Thyroid gland (tissue), 4 donors: ENCODE measurements around the gene EDIL3. TPM values are rescaled to one million over a fixed set of nuclear protein-coding genes. Genes with fewer than 3 reads are reported as not detected.
"Not testable (repeated sequence)": the region's sequence is repeated elsewhere in the genome, so short reads cannot be mapped to it uniquely, and the experiment has no call there.

Experiments
- DNase-seq, 2 donors: peaks; one replicate each; pipeline ENCODE4 v3.0.0-alpha.2; 2019
- H3K27ac ChIP-seq, 3 donors: fragments of 200-600 bp; sonication (generic); 1 replicate in 2 of 3; 2 replicates in 1 of 3; pipeline ENCODE4 v1.5.1; 2016 to 2019; ENCODE audit warnings: mild to moderate bottlenecking in 1 of 3, moderate library complexity in 1 of 3
- H3K27me3 ChIP-seq: fragments of 200-600 bp; sonication (generic); one replicate; pipeline ENCODE4 v1.5.1; 2019
- H3K36me3 ChIP-seq, 2 donors: fragments of 200-600 bp; sonication (generic); one replicate each; pipeline ENCODE4 v1.5.1; 2016 to 2019
- H3K4me1 ChIP-seq, 2 donors: fragments of 200-600 bp; sonication (generic); one replicate each; pipeline ENCODE4 v1.5.1; 2017 to 2019
- H3K4me3 ChIP-seq, 3 donors: fragments of 200-600 bp; sonication (generic); replicated peaks in 1 of 3; 1 replicate in 2 of 3; 2 replicates in 1 of 3; pipeline ENCODE4 v1.5.1; 2016; ENCODE audit warnings: mild to moderate bottlenecking in 1 of 3
- H3K9me3 ChIP-seq: fragments of 200-600 bp; sonication (generic); one replicate; pipeline ENCODE4 v1.5.1; 2017
- CTCF ChIP-seq, 6 experiments: fragments of 200-600 bp in 3 of 6; fragments of 450-650 bp in 3 of 6; sonication (generic) in 3 of 6; IDR thresholded peaks; one replicate each; pipeline ENCODE4 v1.5.1; 2016 to 2019; ENCODE audit warnings: antibody characterized with exemption in 6 of 6, mild to moderate bottlenecking in 2 of 6, inconsistent platforms in 1 of 6, moderate library complexity in 1 of 6
- POLR2A ChIP-seq, 2 donors: fragments of 450-650 bp; IDR thresholded peaks; one replicate each; pipeline ENCODE4 v1.6.1; 2017; ENCODE audit warnings: antibody characterized with exemption in 2 of 2, mild to moderate bottlenecking in 2 of 2, moderate library complexity in 1 of 2
- WGBS, 2 donors: methylation state at CpG; one replicate each; pipeline ENCODE4 v1.1.5; 2017; 5-methylcytosine and 5-hydroxymethylcytosine counted together
- intact Hi-C: fragments of 100-400 bp; cut with DNase I; formaldehyde crosslinking; loops from one replicate; pipeline ENCODE4 v1.15.1; 2023
- total RNA-seq, 4 donors: library from RNA; depleted of rRNA; stranded (reverse); fragments of >200 nt; gene quantifications; one replicate each; pipeline ENCODE4 v1.2.3, GENCODE V29; 2016

The EDIL3 gene
- total RNA-seq, 4 donors from 2014 or later = 2.0 to 5.5 (median 3.3) TPM

DNA sequence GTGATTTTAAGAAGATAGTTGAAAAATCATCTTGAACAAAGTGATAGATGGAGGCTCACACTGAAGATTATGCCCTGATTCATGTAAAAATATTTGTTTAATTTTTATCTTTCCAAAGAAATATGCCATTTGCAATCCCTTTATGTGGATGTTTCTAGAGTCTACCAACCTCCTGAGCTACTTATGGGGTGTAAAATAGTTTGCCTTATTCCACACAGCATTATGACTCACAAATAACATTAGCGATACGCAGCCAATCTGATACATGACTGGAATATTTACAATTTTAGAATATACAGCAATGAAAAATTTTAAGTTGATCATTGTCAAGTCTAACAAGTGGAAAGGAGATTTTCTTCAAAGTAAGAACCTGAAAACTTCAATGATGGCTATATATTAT lies 327.5 kb downstream of the EDIL3 start:
- Histone ChIP-seq H3K27me3 (no peaks in the 10 kb centered on the region), H3K4me3 (no peak overlapping the region), H3K27ac (no peak overlapping the region), H3K4me1 (no peaks in the 10 kb centered on the region), H3K36me3 (no peaks in the 10 kb centered on the region), H3K9me3 (no peaks in the 10 kb centered on the region)
- 97 to 99% methylated on average over 2 of the region's 2 CpGs for WGBS, 2 donors
- no peak for DNase-seq
- intact Hi-C loops = no loop called here
- TF ChIP-seq POLR2A (IDR thresholded peaks at IDR 0.05) = no peak
- TF ChIP-seq CTCF (IDR thresholded peaks at IDR 0.05) = no peak

GRCh38 chr5:84045964-84046363 lies 338.7 kb downstream of the EDIL3 start:
- Histone ChIP-seq H3K4me3 (no peak overlapping the region), H3K4me1 (no peaks in the 10 kb centered on the region), H3K27me3 (no peaks in the 10 kb centered on the region), H3K27ac (no peak overlapping the region), H3K36me3 (no peaks in the 10 kb centered on the region), H3K9me3 (no peaks in the 10 kb centered on the region)
- no peak for DNase-seq
- 92 to 93% methylated on average over 3 of the region's 3 CpGs for WGBS, 2 donors
- intact Hi-C loops = no loop called here
- TF ChIP-seq CTCF (IDR thresholded peaks at IDR 0.05) = no peak
- no peak for TF ChIP-seq POLR2A (IDR thresholded peaks at IDR 0.05)

DNA sequence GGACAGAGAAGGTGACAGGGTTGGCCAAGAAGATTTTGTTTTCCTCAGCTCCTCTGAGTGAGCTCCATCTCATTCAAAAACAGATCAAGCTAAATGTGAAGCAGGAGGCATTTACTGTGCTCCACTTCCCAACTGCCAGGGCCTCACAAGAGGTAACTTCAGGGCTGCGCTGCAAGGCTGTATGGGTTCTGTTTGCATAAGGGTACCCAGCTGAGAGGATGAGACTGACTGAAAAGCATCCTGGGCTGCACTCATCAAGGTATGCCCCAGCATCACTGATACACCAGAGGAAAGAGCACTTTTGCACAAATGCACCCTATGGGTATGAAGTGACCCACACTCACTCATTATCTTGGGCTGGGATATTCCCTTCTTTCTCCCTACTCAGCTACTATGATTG lies 347.8 kb downstream of the EDIL3 start:
- 77 to 80% methylated on average over 1 of the region's 1 CpG for WGBS, 2 donors
- H3K9me3 ChIP-seq = no peaks in the 10 kb centered on the region
- no peaks in the 10 kb centered on the region for H3K27me3 ChIP-seq
- intact Hi-C loops = no loop called here
- H3K36me3 ChIP-seq = no peaks in the 10 kb centered on the region
- no peaks in the 10 kb centered on the region for H3K4me1 ChIP-seq
- H3K27ac ChIP-seq = no peak overlapping the region
- TF ChIP-seq POLR2A (IDR thresholded peaks at IDR 0.05) = no peak
- TF ChIP-seq CTCF (IDR thresholded peaks at IDR 0.05) = no peak
- H3K4me3 ChIP-seq = no peak overlapping the region
- no peak for DNase-seq

- no peak for DNase-seq
- Histone ChIP-seq H3K4me1 (no peaks in the 10 kb centered on the region), H3K27ac (no peak overlapping the region), H3K4me3 (no peak overlapping the region), H3K9me3 (no peaks in the 10 kb centered on the region), H3K27me3 (no peaks in the 10 kb centered on the region), H3K36me3 (no peaks in the 10 kb centered on the region)
- no peak for TF ChIP-seq POLR2A (IDR thresholded peaks at IDR 0.05)
- TF ChIP-seq CTCF (IDR thresholded peaks at IDR 0.05) = no peak
- intact Hi-C loops = no loop called here
These were observed 352.4 kb downstream of the EDIL3 start for GRCh38 chr5:84032324-84032723.

GRCh38 chr5:84028093-84028492 lies 356.6 kb downstream of the EDIL3 start:
- H3K27me3 ChIP-seq = no peaks in the 10 kb centered on the region
- WGBS, 2 donors = 90 to 93% methylated on average over 4 of the region's 4 CpGs
- no peaks in the 10 kb centered on the region for H3K4me1 ChIP-seq
- no peak for DNase-seq
- H3K4me3 ChIP-seq = no peak overlapping the region
- H3K9me3 ChIP-seq = no peaks in the 10 kb centered on the region
- TF ChIP-seq POLR2A (IDR thresholded peaks at IDR 0.05) (no peak), CTCF (IDR thresholded peaks at IDR 0.05) (no peak)
- no peaks in the 10 kb centered on the region for H3K36me3 ChIP-seq
- intact Hi-C loops = no loop called here
- no peak overlapping the region for H3K27ac ChIP-seq

- H3K4me1 ChIP-seq, DNase-seq, intact Hi-C loops, H3K27ac ChIP-seq, H3K9me3 ChIP-seq, H3K36me3 ChIP-seq, H3K4me3 ChIP-seq, H3K27me3 ChIP-seq: not testable (repeated sequence)
- 89 to 95% methylated on average over 3 of the region's 3 CpGs for WGBS, 2 donors
These were observed 366.2 kb downstream of the EDIL3 start for GRCh38 chr5:84018521-84018920.
